Amniotic stem cell (primary cell): Measurements from ENCODE around the gene SEPHS2.
A peak's percentile ranks its signal among the peaks of the same experiment; 100 is the strongest.
"Not testable (repeated sequence)": the region's sequence is repeated elsewhere in the genome, so short reads cannot be mapped to it uniquely, and the experiment has no call there.

ENCODE experiments used
- DNase-seq: peaks from one replicate; lab custom pipeline; 2025; lab: John Stamatoyannopoulos, UW

SEPHS2 gene

GRCh38 chr16:30445408-30446202 lies at the start of gene SEPHS2:
Gene SEPHS2 (minus strand): TSS chr16:30445874. CDS start chr16:30445727, 147 bp downstream.
- peak; percentile 93 for DNase-seq

- no peak for DNase-seq
Observed at GRCh38 chr16:30494709-30495108, 49.0 kb upstream of the SEPHS2 start.

- DNase-seq, result no peak
Observed at GRCh38 chr16:30493941-30494488, 48.3 kb upstream of the SEPHS2 start.

- peak; percentile 38 for DNase-seq
Observed at GRCh38 chr16:30491744-30492308, 46.2 kb upstream of the SEPHS2 start.

- DNase-seq, result no peak
Observed at GRCh38 chr16:30491229-30491628, 45.6 kb upstream of the SEPHS2 start.

GRCh38 chr16:30490210-30490609 lies 44.5 kb upstream of the SEPHS2 start:
- no peak for DNase-seq

- no peak for DNase-seq
Observed at GRCh38 chr16:30488764-30489605, 43.3 kb upstream of the SEPHS2 start.

GRCh38 chr16:30485818-30486436 lies 40.3 kb upstream of the SEPHS2 start:
- DNase-seq, result no peak

GRCh38 chr16:30484887-30485286 lies 39.2 kb upstream of the SEPHS2 start:
- no peak for DNase-seq

- DNase-seq, result no peak
Observed at GRCh38 chr16:30482366-30482765, 36.7 kb upstream of the SEPHS2 start.

- no peak for DNase-seq
Observed at GRCh38 chr16:30481381-30481780, 35.7 kb upstream of the SEPHS2 start.

GRCh38 chr16:30478766-30479478 lies 33.2 kb upstream of the SEPHS2 start:
- no peak for DNase-seq

GRCh38 chr16:30477773-30478172 lies 32.1 kb upstream of the SEPHS2 start:
- not testable (repeated sequence) for DNase-seq

- no peak for DNase-seq
Observed at GRCh38 chr16:30476991-30477390, 31.3 kb upstream of the SEPHS2 start.

- DNase-seq, result no peak
Observed at GRCh38 chr16:30474684-30475083, 29.0 kb upstream of the SEPHS2 start.

GRCh38 chr16:30474074-30474452 lies 28.4 kb upstream of the SEPHS2 start:
- no peak for DNase-seq

GRCh38 chr16:30473231-30474073 lies 27.8 kb upstream of the SEPHS2 start:
- DNase-seq, result no peak

- no peak for DNase-seq
Observed at GRCh38 chr16:30472328-30472942, 26.8 kb upstream of the SEPHS2 start, which contains the start of gene ITGAL. Gene ITGAL (plus strand): TSS chr16:30472742. CDS start chr16:30472838, 96 bp downstream.

GRCh38 chr16:30470632-30470995 lies 24.9 kb upstream of the SEPHS2 start:
- DNase-seq, result no peak

GRCh38 chr16:30470170-30470512 lies 24.5 kb upstream of the SEPHS2 start:
- DNase-seq, result no peak
